Naive thymus-derived CD4-positive, alpha-beta T cell (primary cell): Measurements from ENCODE around the gene MAN2C1. TPM values are rescaled to one million over a fixed set of nuclear protein-coding genes. Genes with fewer than 3 reads are reported as not detected.
A peak's percentile ranks its signal among the peaks of the same experiment; 100 is the strongest.
"Not testable (repeated sequence)": the region's sequence is repeated elsewhere in the genome, so short reads cannot be mapped to it uniquely, and the experiment has no call there.

Experiments used
- ATAC-seq: fragments of 150-1000 bp; cut with Tn5 transposase; 2 replicates; pipeline ENCODE4 v1.10.0; 2021; ENCODE audit warnings: mild to moderate bottlenecking, moderate library complexity
- CTCF ChIA-PET: fragments of 350-600 bp; sonication (Branson Sonifier 250); formaldehyde crosslinking; loops from one replicate; lab custom pipeline; 2021; ENCODE audit warnings: antibody characterized with exemption; lab: Charles Lee
- POLR2A ChIA-PET: fragments of 350-600 bp; sonication (Branson Sonifier 250); formaldehyde crosslinking; loops from one replicate; lab custom pipeline; 2021; ENCODE audit warnings: antibody characterized with exemption, inconsistent platforms; lab: Charles Lee
- DNase-seq, 9 donors: peaks; one replicate each; pipeline versions ENCODE4 v3.0.0 to v3.0.0-alpha.2; 2020 to 2022; ENCODE audit warnings: mixed read lengths in 1 of 9
- H3K27ac ChIP-seq: one replicate; pipeline ENCODE4 v1.7.0; 2013; ENCODE audit warnings: mild to moderate bottlenecking, low read depth, low read length, moderate library complexity
- H3K27me3 ChIP-seq, 2 donors: one replicate each; pipeline ENCODE4 v1.7.0; 2013; ENCODE audit warnings: low read length in 2 of 2, mild to moderate bottlenecking in 2 of 2, moderate library complexity in 2 of 2; ENCODE audit not compliant: control insufficient read depth in 2 of 2, insufficient read depth in 2 of 2
- H3K36me3 ChIP-seq, 3 experiments: 1 replicate in 2 of 3; 2 replicates in 1 of 3; pipeline ENCODE4 v1.7.0; 2013; ENCODE audit warnings: low read length in 3 of 3, mild to moderate bottlenecking in 3 of 3, moderate library complexity in 1 of 3; ENCODE audit not compliant: insufficient read depth in 3 of 3, control insufficient read depth in 2 of 3
- H3K4me1 ChIP-seq, 2 donors: one replicate each; pipeline ENCODE4 v1.7.0; 2013; ENCODE audit warnings: low read length in 2 of 2, mild to moderate bottlenecking in 2 of 2, moderate library complexity in 1 of 2; ENCODE audit not compliant: control insufficient read depth in 2 of 2, insufficient read depth in 2 of 2
- H3K4me3 ChIP-seq: 2 replicates; pipeline ENCODE4 v1.7.0; 2013; ENCODE audit warnings: mild to moderate bottlenecking, low read length
- H3K9me3 ChIP-seq, 3 experiments: 1 replicate in 2 of 3; 2 replicates in 1 of 3; pipeline ENCODE4 v1.7.0; 2013; ENCODE audit warnings: low read length in 3 of 3; ENCODE audit not compliant: control insufficient read depth in 2 of 3
- H3K27ac Mint-ChIP-seq, 9 donors: one replicate each; pipeline ENCODE4 v1.8.0; 2020 to 2022; ENCODE audit warnings: mixed read lengths in 9 of 9, mild to moderate bottlenecking in 8 of 9, moderate library complexity in 5 of 9, inconsistent platforms in 2 of 9
- H3K27me3 Mint-ChIP-seq, 5 donors: one replicate each; pipeline ENCODE4 v1.8.0; 2021 to 2022; ENCODE audit warnings: mixed read lengths in 5 of 5, mild to moderate bottlenecking in 1 of 5
- H3K36me3 Mint-ChIP-seq, 5 donors: one replicate each; pipeline ENCODE4 v1.8.0; 2020 to 2022; ENCODE audit warnings: mixed read lengths in 5 of 5, mild to moderate bottlenecking in 3 of 5, inconsistent platforms in 1 of 5
- H3K4me1 Mint-ChIP-seq, 7 donors: one replicate each; pipeline ENCODE4 v1.8.0; 2020 to 2022; ENCODE audit warnings: mixed read lengths in 7 of 7, mild to moderate bottlenecking in 3 of 7, inconsistent platforms in 1 of 7
- H3K4me3 Mint-ChIP-seq, 10 donors: one replicate each; pipeline ENCODE4 v1.8.0; 2020 to 2022; ENCODE audit warnings: mild to moderate bottlenecking in 10 of 10, mixed read lengths in 10 of 10, moderate library complexity in 6 of 10, inconsistent platforms in 2 of 10
- H3K9me3 Mint-ChIP-seq, 11 donors: one replicate each; pipeline ENCODE4 v1.8.0; 2020 to 2022; ENCODE audit warnings: mixed read lengths in 11 of 11, mild to moderate bottlenecking in 4 of 11, inconsistent platforms in 1 of 11, moderate library complexity in 1 of 11
- intact Hi-C, 2 donors: fragments of 100-400 bp; cut with micrococcal nuclease; formaldehyde crosslinking; loops; one replicate each; pipeline ENCODE4 v1.15.1; 2023
- polyA plus RNA-seq, 2 donors: library from polyadenylated mRNA; unstranded; fragments of 300-500 nt; fragmentation: Illumina TruSeq; gene quantifications; one replicate each; pipeline ENCODE4 v1.2.3, GENCODE V29; 2021
- total RNA-seq, 6 experiments: library from RNA in 5 of 6; stranded (reverse) in 5 of 6; gene quantifications; 1 replicate in 5 of 6; 2 replicates in 1 of 6; pipeline ENCODE4 v1.2.3 and lab custom pipeline; 2021 to 2026

MAN2C1 gene
- total and polyA plus RNA-seq, 7 experiments from 2014 or later: 26.7 to 557 (median 439) TPM

GRCh38 chr15:75335705-75336355, 32.6 kb downstream of the MAN2C1 start, which contains the start of gene COMMD4:
Gene COMMD4 (plus strand): TSS chr15:75336063. CDS start chr15:75336090, 27 bp downstream.
- peaks cover 7 to 11% of the 10 kb centered on the region in 2 donors for H3K4me1 ChIP-seq
- Mint-ChIP-seq H3K27me3 (peaks cover 0 to 6% (median 0%) of the 10 kb centered on the region in 5 donors), H3K4me1 (peaks cover 15 to 27% (median 18%) of the 10 kb centered on the region in 7 donors), H3K36me3 (peaks cover 0 to 4% (median 3%) of the 10 kb centered on the region in 5 donors), H3K4me3 (peak within 1 kb of the TSS; percentile 84 to 97 (median 90)), H3K27ac (peak within 1 kb of the TSS; percentile 72 to 95 (median 86)), H3K9me3 (no peaks in the 10 kb centered on the region)
- ChIA-PET POLR2A (interaction anchor here (0.6 to 3.2 kb wide), 5 partner anchors 12 to 120 kb away, joined by 3 to 11 read pairs (median 4); partner anchors contain the start of genes MAN2C1 and SIN3A), CTCF (interaction anchor here (0.6 to 2.1 kb wide), 2 partner anchors 11 to 33 kb away, joined by 4 to 9 read pairs; partner anchors contain the start of gene MAN2C1)
- no peaks in the 10 kb centered on the region for H3K9me3 ChIP-seq
- H3K36me3 ChIP-seq: peaks cover 0 to 5% (median 0%) of the 10 kb centered on the region in 3 experiments
- ATAC-seq: peak; percentile 78
- intact Hi-C loops: loop anchor here in 1 of 2 donors (1.0 kb wide), 2 partner anchors 11 to 32 kb away; partner anchors contain the start of genes MAN2C1 and NEIL1
- peak within 1 kb of the TSS; percentile 70 for H3K27ac ChIP-seq
- H3K27me3 ChIP-seq: no peaks in the 10 kb centered on the region
- H3K4me3 ChIP-seq: peak within 1 kb of the TSS; percentile 77
- DNase-seq: peak; percentile 36 to 88 (median 50)

GRCh38 chr15:75335313-75335704, 33.1 kb downstream of the MAN2C1 start:
- DNase-seq (no peak), ATAC-seq (no peak)
- no peaks in the 10 kb centered on the region for H3K27me3 ChIP-seq
- peaks cover 0 to 6% (median 0%) of the 10 kb centered on the region in 5 donors for H3K27me3 Mint-ChIP-seq
- peak overlapping the region in 7 of 9 donors; percentile 72 to 95 (median 86) for H3K27ac Mint-ChIP-seq
- H3K4me1 ChIP-seq: peaks cover 7 to 11% of the 10 kb centered on the region in 2 donors
- ChIA-PET POLR2A (interaction anchor here (0.9 to 3.2 kb wide), 4 partner anchors 13 to 120 kb away, joined by 3 to 11 read pairs (median 6); partner anchors contain the start of genes MAN2C1 and SIN3A), CTCF (interaction anchor here (0.6 to 2.1 kb wide), 2 partner anchors 11 to 33 kb away, joined by 4 to 9 read pairs; partner anchors contain the start of gene MAN2C1)
- peak overlapping the region; percentile 77 for H3K4me3 ChIP-seq
- peak overlapping the region; percentile 70 for H3K27ac ChIP-seq
- peaks cover 15 to 27% (median 18%) of the 10 kb centered on the region in 7 donors for H3K4me1 Mint-ChIP-seq
- intact Hi-C loops: no loop called here
- H3K36me3 Mint-ChIP-seq: peaks cover 0 to 4% (median 3%) of the 10 kb centered on the region in 5 donors
- H3K9me3 ChIP-seq: no peaks in the 10 kb centered on the region
- H3K9me3 Mint-ChIP-seq: no peaks in the 10 kb centered on the region
- peak overlapping the region; percentile 84 to 97 (median 90) for H3K4me3 Mint-ChIP-seq
- peaks cover 0 to 5% (median 0%) of the 10 kb centered on the region in 3 experiments for H3K36me3 ChIP-seq

GRCh38 chr15:75333654-75334419, 34.6 kb downstream of the MAN2C1 start:
- H3K9me3 ChIP-seq, POLR2A ChIA-PET, H3K27me3 ChIP-seq, intact Hi-C loops, H3K27ac Mint-ChIP-seq, H3K9me3 Mint-ChIP-seq, H3K27ac ChIP-seq, H3K36me3 Mint-ChIP-seq, H3K4me3 ChIP-seq, H3K36me3 ChIP-seq, DNase-seq, H3K27me3 Mint-ChIP-seq: not testable (repeated sequence)
- H3K4me1 ChIP-seq: peaks cover 7 to 11% of the 10 kb centered on the region in 2 donors
- Mint-ChIP-seq H3K4me3 (peak overlapping the region in 1 of 10 donors; percentile 25), H3K4me1 (peaks cover 15 to 27% (median 18%) of the 10 kb centered on the region in 7 donors)
- peak; percentile 51 for ATAC-seq
- CTCF ChIA-PET: interaction anchor here (2.1 kb wide), 1 partner anchor 35 kb away, joined by 9 read pairs; the partner anchor contains the start of gene MAN2C1

GRCh38 chr15:75332093-75332492, 36.3 kb downstream of the MAN2C1 start:
- H3K4me3 Mint-ChIP-seq, CTCF ChIA-PET, H3K27ac ChIP-seq, intact Hi-C loops, DNase-seq, H3K27ac Mint-ChIP-seq, H3K9me3 Mint-ChIP-seq, H3K27me3 ChIP-seq, H3K36me3 Mint-ChIP-seq, ATAC-seq, H3K27me3 Mint-ChIP-seq, H3K36me3 ChIP-seq, H3K9me3 ChIP-seq, H3K4me3 ChIP-seq, POLR2A ChIA-PET: not testable (repeated sequence)
- peaks cover 12 to 22% (median 18%) of the 10 kb centered on the region in 7 donors for H3K4me1 Mint-ChIP-seq
- peaks cover 7 to 11% of the 10 kb centered on the region in 2 donors for H3K4me1 ChIP-seq

GRCh38 chr15:75329571-75329970, 38.8 kb downstream of the MAN2C1 start:
- Histone ChIP-seq H3K27me3 (no peaks in the 10 kb centered on the region), H3K36me3 (no peaks in the 10 kb centered on the region), H3K27ac (no peak overlapping the region), H3K9me3 (no peaks in the 10 kb centered on the region), H3K4me3 (no peak overlapping the region), H3K4me1 (no peaks in the 10 kb centered on the region)
- ChIA-PET CTCF (interaction anchor here (0.7 kb wide), 1 partner anchor 1369 kb away, joined by 3 read pairs; no protein-coding TSS in a partner anchor), POLR2A (interaction anchor here (0.6 kb wide), 1 partner anchor 18 kb away, joined by 3 read pairs; the partner anchor contains the start of gene NEIL1)
- H3K4me1 Mint-ChIP-seq: peaks cover 0 to under 1% (median 0%) of the 10 kb centered on the region in 7 donors
- no peak overlapping the region for H3K27ac Mint-ChIP-seq
- H3K4me3 Mint-ChIP-seq: no peak overlapping the region
- no peak for DNase-seq
- peaks cover 0 to 3% (median 0%) of the 10 kb centered on the region in 5 donors for H3K27me3 Mint-ChIP-seq
- intact Hi-C loops: no loop called here
- no peaks in the 10 kb centered on the region for H3K36me3 Mint-ChIP-seq
- no peaks in the 10 kb centered on the region for H3K9me3 Mint-ChIP-seq
- no peak for ATAC-seq
